Neural cell (in vitro differentiated cells): ENCODE measurements around the gene TNRC6C. TPM values are rescaled to one million over a fixed set of nuclear protein-coding genes. Genes with fewer than 3 reads are reported as not detected.

Experiments
- H2AFZ ChIP-seq: fragments of 200-600, 300-800 bp; sonication (generic), shearing (Covaris generic); 2 replicates; pipeline ENCODE4 v1.6.0; 2014; ENCODE audit warnings: low read depth, mild to moderate bottlenecking, antibody characterized with exemption, low read length, moderate library complexity
- H3F3A ChIP-seq: fragments of 200-600 bp; shearing (Covaris generic); 2 replicates; pipeline ENCODE4 v1.6.1; 2016; ENCODE audit warnings: mild to moderate bottlenecking, moderate library complexity, mixed read lengths, antibody characterized with exemption, low read length; ENCODE audit not compliant: insufficient read depth, poor library complexity, severe bottlenecking
- H3K27ac ChIP-seq: fragments of 200-600, 300-800 bp; sonication (generic), shearing (Covaris generic); 2 replicates; pipeline ENCODE4 v1.5.1; 2014; ENCODE audit warnings: mild to moderate bottlenecking, low read length, moderate library complexity
- H3K27me3 ChIP-seq: fragments of 300-800, 200-600 bp; sonication (generic), shearing (Covaris generic); 2 replicates; pipeline ENCODE4 v1.6.0; 2014; ENCODE audit warnings: mild to moderate bottlenecking, low read depth, low read length, moderate library complexity; ENCODE audit not compliant: insufficient read depth
- H3K36me3 ChIP-seq: fragments of 300-800, 200-600 bp; sonication (generic), shearing (Covaris generic); 2 replicates; pipeline ENCODE4 v1.5.1; 2014; ENCODE audit warnings: mild to moderate bottlenecking, antibody characterized with exemption, low read length, moderate library complexity; ENCODE audit not compliant: insufficient read depth
- H3K4me2 ChIP-seq: fragments of 300-800, 200-600 bp; sonication (generic), shearing (Covaris generic); 2 replicates; pipeline ENCODE4 v1.6.0; 2014; ENCODE audit warnings: mild to moderate bottlenecking, low read length
- H3K4me3 ChIP-seq: fragments of 300-800, 200-600 bp; sonication (generic), shearing (Covaris generic); 2 replicates; pipeline ENCODE4 v1.5.1; 2014; ENCODE audit warnings: mild to moderate bottlenecking, low read length, moderate library complexity
- H3K79me2 ChIP-seq: fragments of 200-600 bp; shearing (Covaris generic); replicated peaks from 2 replicates; pipeline ENCODE4 v1.6.0; 2014; ENCODE audit warnings: mild to moderate bottlenecking, low read length, moderate library complexity; ENCODE audit not compliant: insufficient read depth
- H3K9ac ChIP-seq: fragments of 300-800, 200-600 bp; sonication (generic), shearing (Covaris generic); 2 replicates; pipeline ENCODE4 v1.6.1; 2016; ENCODE audit warnings: mild to moderate bottlenecking, low read length, mixed read lengths
- H3K9me2 ChIP-seq: fragments of 200-600 bp; shearing (Covaris generic); 2 replicates; pipeline ENCODE4 v1.6.1; 2016; ENCODE audit warnings: mild to moderate bottlenecking, low read length, mixed read lengths; ENCODE audit not compliant: insufficient read depth
- H3K9me3 ChIP-seq: fragments of 200-600, 300-800 bp; sonication (generic), shearing (Covaris generic); 2 replicates; pipeline ENCODE4 v1.6.1; 2016; ENCODE audit warnings: mild to moderate bottlenecking, mixed run types, low read length, moderate library complexity, mixed read lengths
- H4K20me1 ChIP-seq: fragments of 200-600 bp; shearing (Covaris generic); 2 replicates; pipeline ENCODE4 v1.6.1; 2016; ENCODE audit warnings: mild to moderate bottlenecking, mixed run types; ENCODE audit not compliant: insufficient read depth
- CTCF ChIP-seq: fragments of 450-650 bp; IDR thresholded peaks from 2 replicates; pipeline ENCODE4 v1.5.1; 2014; ENCODE audit warnings: antibody characterized with exemption, mild to moderate bottlenecking, moderate library complexity; ENCODE audit not compliant: poor library complexity, severe bottlenecking
- EP300 ChIP-seq: fragments of 450-650 bp; conservative IDR thresholded peaks from 2 replicates; pipeline ENCODE4 v1.6.1; 2014; ENCODE audit warnings: antibody characterized with exemption, mild to moderate bottlenecking, moderate library complexity; ENCODE audit not compliant: poor library complexity, severe bottlenecking
- EZH2 ChIP-seq: fragments of 200-600, 300-800 bp; shearing (Covaris generic), sonication (generic); IDR thresholded peaks from 2 replicates; pipeline ENCODE4 v1.6.1; 2014; ENCODE audit warnings: antibody characterized with exemption, low read length, borderline replicate concordance, mild to moderate bottlenecking; ENCODE audit not compliant: insufficient read depth, poor library complexity, severe bottlenecking
- MXI1 ChIP-seq: fragments of 450-650 bp; conservative IDR thresholded peaks from 2 replicates; pipeline ENCODE4 v1.6.1; 2014; ENCODE audit warnings: antibody characterized with exemption, mild to moderate bottlenecking; ENCODE audit not compliant: poor library complexity, severe bottlenecking
- POLR2AphosphoS5 ChIP-seq: IDR thresholded peaks from 2 replicates; pipeline ENCODE4 v1.6.1; 2012
- RAD21 ChIP-seq: fragments of 450-650 bp; conservative IDR thresholded peaks from 2 replicates; pipeline ENCODE4 v1.6.1; 2014; ENCODE audit warnings: antibody characterized with exemption, mild to moderate bottlenecking, moderate library complexity
- SMC3 ChIP-seq: fragments of 450-650 bp; conservative IDR thresholded peaks from 2 replicates; pipeline ENCODE4 v1.6.1; 2014; ENCODE audit warnings: antibody characterized with exemption, mild to moderate bottlenecking, moderate library complexity; ENCODE audit not compliant: poor library complexity
- TAF1 ChIP-seq: IDR thresholded peaks from 2 replicates; pipeline ENCODE4 v1.6.1; 2012; ENCODE audit warnings: low read depth
- polyA plus RNA-seq: library from polyadenylated mRNA; depleted of rRNA; stranded (reverse); fragments of >200 nt; gene quantifications from 2 replicates; pipeline ENCODE4 v1.2.3, GENCODE V29; 2014
- TF ChIP-seq, protein P1 (sequence below): IDR thresholded peaks from 2 replicates; pipeline ENCODE4 v1.6.1; 2012; ENCODE audit warnings: borderline replicate concordance

Gene TNRC6C
- polyA plus RNA-seq, 1 donor from 2014 or later = 15.4 TPM

DNA sequence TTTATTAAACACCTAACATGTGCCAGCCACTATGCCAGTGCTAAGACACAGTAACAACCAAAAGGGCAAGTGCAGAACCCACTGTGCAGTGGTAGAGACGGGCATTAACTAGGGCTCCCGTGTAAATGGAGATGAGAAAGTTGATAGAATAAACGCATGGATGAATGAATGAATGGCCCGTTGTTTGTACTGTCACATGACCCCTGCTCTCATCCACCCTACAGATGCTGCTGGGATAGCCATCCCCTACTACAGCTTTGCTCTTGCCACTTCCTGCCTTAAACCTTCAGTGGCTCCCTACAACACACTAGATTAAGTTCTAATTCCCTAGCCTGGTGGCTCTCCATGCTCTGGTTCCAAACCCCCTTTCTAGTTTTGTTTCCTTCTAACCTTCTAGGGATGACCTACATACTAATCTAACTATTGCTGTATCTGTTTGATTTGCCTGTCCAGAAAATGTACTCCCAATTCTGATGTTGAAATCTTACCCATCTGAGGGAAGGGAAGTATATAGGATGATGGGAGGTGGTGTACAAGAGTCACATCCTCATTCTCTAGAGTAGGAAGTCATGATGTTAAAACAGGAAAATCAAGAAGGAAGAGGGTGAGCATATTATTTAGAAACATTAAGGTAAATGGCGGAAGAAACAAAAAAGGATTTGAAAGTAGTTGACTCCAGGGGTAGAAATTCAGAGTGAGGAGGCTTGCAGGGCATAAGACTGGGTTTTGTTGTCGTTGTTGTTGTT, 11.4 kb upstream of the TNRC6C start:
- no peak for TF ChIP-seq MXI1
- TF ChIP-seq EP300 = no peak
- TF ChIP-seq EZH2 = no peak
- TF ChIP-seq CTCF = no peak
- no peak for TF ChIP-seq SMC3
- no peak for TF ChIP-seq TAF1
- TF ChIP-seq, protein P1, sequence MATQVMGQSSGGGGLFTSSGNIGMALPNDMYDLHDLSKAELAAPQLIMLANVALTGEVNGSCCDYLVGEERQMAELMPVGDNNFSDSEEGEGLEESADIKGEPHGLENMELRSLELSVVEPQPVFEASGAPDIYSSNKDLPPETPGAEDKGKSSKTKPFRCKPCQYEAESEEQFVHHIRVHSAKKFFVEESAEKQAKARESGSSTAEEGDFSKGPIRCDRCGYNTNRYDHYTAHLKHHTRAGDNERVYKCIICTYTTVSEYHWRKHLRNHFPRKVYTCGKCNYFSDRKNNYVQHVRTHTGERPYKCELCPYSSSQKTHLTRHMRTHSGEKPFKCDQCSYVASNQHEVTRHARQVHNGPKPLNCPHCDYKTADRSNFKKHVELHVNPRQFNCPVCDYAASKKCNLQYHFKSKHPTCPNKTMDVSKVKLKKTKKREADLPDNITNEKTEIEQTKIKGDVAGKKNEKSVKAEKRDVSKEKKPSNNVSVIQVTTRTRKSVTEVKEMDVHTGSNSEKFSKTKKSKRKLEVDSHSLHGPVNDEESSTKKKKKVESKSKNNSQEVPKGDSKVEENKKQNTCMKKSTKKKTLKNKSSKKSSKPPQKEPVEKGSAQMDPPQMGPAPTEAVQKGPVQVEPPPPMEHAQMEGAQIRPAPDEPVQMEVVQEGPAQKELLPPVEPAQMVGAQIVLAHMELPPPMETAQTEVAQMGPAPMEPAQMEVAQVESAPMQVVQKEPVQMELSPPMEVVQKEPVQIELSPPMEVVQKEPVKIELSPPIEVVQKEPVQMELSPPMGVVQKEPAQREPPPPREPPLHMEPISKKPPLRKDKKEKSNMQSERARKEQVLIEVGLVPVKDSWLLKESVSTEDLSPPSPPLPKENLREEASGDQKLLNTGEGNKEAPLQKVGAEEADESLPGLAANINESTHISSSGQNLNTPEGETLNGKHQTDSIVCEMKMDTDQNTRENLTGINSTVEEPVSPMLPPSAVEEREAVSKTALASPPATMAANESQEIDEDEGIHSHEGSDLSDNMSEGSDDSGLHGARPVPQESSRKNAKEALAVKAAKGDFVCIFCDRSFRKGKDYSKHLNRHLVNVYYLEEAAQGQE = no peak
- no peak for TF ChIP-seq POLR2AphosphoS5
- TF ChIP-seq RAD21 = no peak
- Histone ChIP-seq H3K4me2 (no peak overlapping the region), H3K9me2 (no peaks in the 10 kb centered on the region), H3K79me2 (no peaks in the 10 kb centered on the region), H3K27me3 (no peaks in the 10 kb centered on the region), H3K27ac (no peak overlapping the region), H3K9ac (no peak overlapping the region), H3K36me3 (no peaks in the 10 kb centered on the region), H3F3A (no peaks in the 10 kb centered on the region), H4K20me1 (no peaks in the 10 kb centered on the region), H3K4me3 (no peak overlapping the region), H3K9me3 (no peaks in the 10 kb centered on the region), H2AFZ (no peak overlapping the region)

DNA sequence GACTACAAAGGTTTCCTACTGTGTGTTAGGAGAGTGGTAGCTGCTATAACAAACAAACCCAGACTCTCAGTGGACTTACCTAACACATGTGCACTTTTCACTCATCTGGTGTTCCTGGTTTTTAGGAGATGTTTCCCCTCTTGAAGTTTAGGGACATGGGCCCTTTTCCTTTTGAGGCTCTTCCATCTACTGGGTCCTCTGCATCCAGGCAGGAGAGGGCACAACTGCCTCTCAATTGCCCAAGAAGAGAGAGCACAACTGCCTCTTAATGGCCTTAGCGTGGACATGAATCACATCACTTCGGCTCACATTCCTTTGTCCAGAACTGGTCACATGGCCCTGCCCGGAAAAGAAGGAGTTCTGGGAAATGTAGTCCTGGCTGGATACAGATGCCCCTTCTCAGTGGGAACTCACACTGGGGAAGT, 9.8 kb upstream of the TNRC6C start:
- Histone ChIP-seq H3K79me2 (no peaks in the 10 kb centered on the region), H3K9me3 (no peaks in the 10 kb centered on the region), H3K27ac (no peak overlapping the region), H3F3A (no peaks in the 10 kb centered on the region), H4K20me1 (no peaks in the 10 kb centered on the region), H2AFZ (no peak overlapping the region), H3K4me3 (no peak overlapping the region), H3K9ac (no peak overlapping the region), H3K9me2 (no peaks in the 10 kb centered on the region), H3K4me2 (no peak overlapping the region), H3K36me3 (no peaks in the 10 kb centered on the region), H3K27me3 (no peaks in the 10 kb centered on the region)
- TF ChIP-seq EZH2 (no peak), CTCF (no peak), POLR2AphosphoS5 (no peak), SMC3 (no peak)
